Right cardiac atrium (tissue), 5 donors: Measurements from ENCODE around the gene YOD1. TPM values are rescaled to one million over a fixed set of nuclear protein-coding genes. Genes with fewer than 3 reads are reported as not detected.
A peak's percentile ranks its signal among the peaks of the same experiment; 100 is the strongest.

Experiments
- ATAC-seq, 2 donors: fragments of 200-7000 bp; cut with Tn5 transposase; one replicate each; pipeline versions ENCODE4 v1.8.0 to v1.9.1; 2020; ENCODE audit warnings: moderate library complexity in 2 of 2, mild to moderate bottlenecking in 1 of 2
- DNase-seq, 3 donors: peaks; one replicate each; pipeline ENCODE4 v3.0.0-alpha.2; 2020
- H3K27ac ChIP-seq: one replicate; pipeline ENCODE4 v1.5.1; 2013; ENCODE audit warnings: mild to moderate bottlenecking, low read length, control low read depth, moderate library complexity
- H3K27me3 ChIP-seq: one replicate; pipeline ENCODE4 v1.6.1; 2013; ENCODE audit not compliant: control insufficient read depth, insufficient read depth
- H3K4me1 ChIP-seq: one replicate; pipeline ENCODE4 v1.6.1; 2013; ENCODE audit warnings: low read length; ENCODE audit not compliant: control insufficient read depth, insufficient read depth
- H3K4me3 ChIP-seq: one replicate; pipeline ENCODE4 v1.5.1; 2013; ENCODE audit warnings: low read length, control low read depth
- H3K9me3 ChIP-seq: one replicate; pipeline ENCODE4 v1.6.1; 2013; ENCODE audit warnings: low read length; ENCODE audit not compliant: control insufficient read depth
- WGBS: extraction: QIAGEN DNeasy Blood & Tissue Kit; methylation state at CpG from one replicate; pipeline ENCODE4 v1.1.7; 2013; 5-methylcytosine and 5-hydroxymethylcytosine counted together
- intact Hi-C, 4 donors: fragments of 100-400 bp; cut with DNase I; formaldehyde crosslinking; loops; one replicate each; pipeline versions ENCODE4 v1.11.0 to v1.14.0; 2022 to 2023
- polyA plus RNA-seq: library from polyadenylated mRNA; stranded (reverse); fragments of 200-250 nt; gene quantifications from one replicate; pipeline ENCODE4 v1.2.3, GENCODE V29; 2013
- total RNA-seq, 4 donors: library from RNA; stranded (reverse); fragmentation: NEBNext Ultra II Directional; extraction: Animal tissue kit (Norgen Biotek cat#: 25700); gene quantifications; one replicate each; pipeline ENCODE4 v1.2.1, GENCODE V29; 2021
- donor health status: healthy with polysubstance abuse.
- donor health status: DM: no; HTN: yes; CAD: no.
- donor health status: DM: no; HTN: no; CAD: no.
- donor health status: DM: no; HTN: yes; CAD: no; lungs with severe emphysema.
- donor health status: DM: yes; HTN: yes; CAD: no.

The YOD1 gene
- total and polyA plus RNA-seq, 5 donors: 1.6 to 5.0 (median 4.8) TPM

DNA sequence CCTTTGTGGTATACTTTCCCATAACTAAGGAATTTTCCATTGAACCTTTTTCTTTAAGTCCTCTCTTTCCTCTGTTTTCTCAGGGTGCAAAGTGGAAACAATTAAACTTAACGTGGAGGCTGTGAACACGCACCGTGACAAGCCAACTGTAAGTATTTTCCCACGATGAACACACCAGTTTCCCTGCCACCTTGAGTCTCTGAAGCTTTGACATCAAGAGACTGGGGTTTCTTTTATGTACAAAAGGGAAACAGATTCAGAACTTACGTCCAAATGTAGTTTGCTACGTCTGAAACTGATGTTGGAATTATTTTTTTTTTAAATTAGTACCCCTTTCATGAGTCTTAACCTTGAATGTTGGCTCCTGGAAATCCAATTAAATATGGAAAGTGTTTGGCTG is 20.4 kb upstream of the YOD1 start:
- Histone ChIP-seq H3K27me3 (no peaks in the 10 kb centered on the region), H3K27ac (no peak overlapping the region), H3K4me3 (no peak overlapping the region), H3K4me1 (no peaks in the 10 kb centered on the region), H3K9me3 (no peaks in the 10 kb centered on the region)
- DNase-seq (no peak), ATAC-seq (no peak)
- 92% methylated on average over 6 of the region's 6 CpGs for WGBS
- intact Hi-C loops: no loop called here

DNA sequence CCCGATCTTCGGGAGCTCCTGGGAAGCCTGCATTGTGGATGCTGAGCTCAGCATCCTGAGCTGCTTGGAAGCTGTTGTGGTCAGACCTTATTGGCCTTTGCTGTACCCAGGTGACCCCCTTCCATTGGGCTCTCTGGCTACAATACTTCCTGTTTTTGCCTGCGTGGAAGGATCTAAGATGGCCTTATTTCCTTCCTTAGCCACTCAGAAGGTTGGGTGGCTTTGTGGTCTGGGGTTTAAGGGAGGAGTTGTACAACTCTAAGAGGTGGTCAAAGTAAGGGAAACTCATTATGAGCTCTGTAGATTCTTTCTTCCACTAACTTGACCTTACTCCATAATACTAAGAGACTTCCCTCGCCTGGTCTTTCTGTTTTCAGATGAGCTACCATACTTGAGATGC is 19.8 kb upstream of the YOD1 start:
- intact Hi-C loops: no loop called here
- H3K27ac ChIP-seq: no peak overlapping the region
- no peak for DNase-seq
- no peaks in the 10 kb centered on the region for H3K9me3 ChIP-seq
- no peaks in the 10 kb centered on the region for H3K4me1 ChIP-seq
- H3K4me3 ChIP-seq: no peak overlapping the region
- ATAC-seq: no peak
- H3K27me3 ChIP-seq: no peaks in the 10 kb centered on the region
- 88% methylated on average over 4 of the region's 4 CpGs for WGBS

DNA sequence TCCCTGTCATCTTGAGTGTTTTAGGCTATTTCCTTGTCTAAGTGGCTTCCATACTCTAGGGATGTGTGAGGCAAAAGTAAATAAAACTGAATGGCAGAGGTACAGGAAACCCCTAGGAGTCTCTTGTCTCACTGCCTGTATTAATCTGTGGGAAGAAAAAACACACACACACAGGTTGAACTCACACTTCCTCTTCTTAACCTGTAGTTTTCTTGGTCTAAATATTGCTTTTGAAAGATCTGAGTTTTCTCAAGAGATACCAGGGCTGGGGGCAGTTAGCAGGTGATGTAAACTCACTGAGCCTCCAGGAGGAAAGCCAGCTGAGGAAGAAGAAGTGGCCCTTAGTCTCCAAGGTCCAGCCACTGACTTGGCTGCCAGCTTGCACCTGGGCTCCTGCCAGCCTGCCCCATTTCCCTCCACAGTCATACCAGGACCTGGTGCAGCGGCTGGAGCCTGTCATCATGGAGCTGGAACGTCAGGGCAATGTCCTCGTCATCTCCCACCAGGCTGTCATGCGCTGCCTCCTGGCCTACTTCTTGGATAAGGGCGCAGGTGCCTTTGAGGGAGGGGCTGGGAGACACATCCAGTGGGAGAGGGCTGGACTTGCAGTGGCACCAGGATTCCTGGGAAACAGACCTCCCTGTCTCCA is 19.0 kb upstream of the YOD1 start:
- intact Hi-C loops: no loop called here
- DNase-seq (peak in 2 of 3 donors; percentile 40 to 57), ATAC-seq (peak in 1 of 2 donors; percentile 47)
- no peaks in the 10 kb centered on the region for H3K4me1 ChIP-seq
- no peaks in the 10 kb centered on the region for H3K9me3 ChIP-seq
- WGBS: 86% methylated on average over 5 of the region's 5 CpGs
- H3K27ac ChIP-seq: no peak overlapping the region
- H3K4me3 ChIP-seq: no peak overlapping the region
- no peaks in the 10 kb centered on the region for H3K27me3 ChIP-seq

DNA sequence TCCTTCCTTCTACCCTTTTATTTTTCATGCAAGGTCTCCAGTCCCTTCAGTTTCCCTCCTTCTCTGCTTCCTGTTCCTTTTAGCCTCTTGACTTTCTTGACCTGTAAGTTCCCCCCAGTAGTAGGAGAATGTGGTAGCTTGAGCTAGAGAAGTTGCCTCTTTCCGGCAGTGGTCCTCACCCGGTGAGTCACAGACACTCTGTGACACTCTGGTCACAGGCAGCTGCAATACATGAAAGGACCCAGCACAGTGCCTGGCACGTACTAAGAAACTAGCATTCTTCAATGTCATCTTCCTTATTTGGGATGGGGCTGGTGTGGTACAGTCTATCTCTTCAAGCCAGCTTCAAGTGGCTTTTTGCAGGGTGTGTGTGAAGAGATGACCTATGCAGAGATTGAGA is 18.1 kb upstream of the YOD1 start:
- intact Hi-C loops: no loop called here
- peak in 1 of 2 donors; percentile 65 for ATAC-seq

DNA sequence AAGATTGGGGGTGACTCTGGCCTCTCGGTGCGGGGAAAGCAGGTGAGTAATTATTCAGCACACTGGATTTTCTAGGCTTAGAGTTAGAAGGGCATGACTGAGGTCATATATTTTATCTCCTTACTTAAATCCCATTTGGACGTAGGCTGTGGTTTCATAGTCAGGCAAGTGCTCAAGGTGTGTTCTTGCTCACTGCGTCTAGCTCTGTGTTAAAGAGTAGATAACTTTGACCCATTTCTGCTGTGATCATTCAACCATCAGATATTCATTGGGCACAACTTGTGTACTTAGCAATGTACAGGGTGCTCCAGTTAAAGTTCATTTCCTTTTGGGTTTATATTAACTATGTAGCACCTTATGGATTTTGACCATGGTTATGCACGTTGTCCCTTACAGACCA is 16.7 kb upstream of the YOD1 start:
- Histone ChIP-seq H3K4me3 (no peak overlapping the region), H3K4me1 (peaks cover 3% of the 10 kb centered on the region), H3K9me3 (no peaks in the 10 kb centered on the region), H3K27ac (no peak overlapping the region), H3K27me3 (no peaks in the 10 kb centered on the region)
- ATAC-seq (no peak), DNase-seq (no peak)
- WGBS: 77% methylated on average over 5 of the region's 5 CpGs
- intact Hi-C loops: no loop called here

More for the DNA sequence above, 18.1 kb upstream of the YOD1 start:
- Histone ChIP-seq H3K27me3 (no peaks in the 10 kb centered on the region), H3K27ac (no peak overlapping the region), H3K4me3 (no peak overlapping the region), H3K4me1 (peaks cover 3% of the 10 kb centered on the region), H3K9me3 (no peaks in the 10 kb centered on the region)
- no peak for DNase-seq
- 71% methylated on average over 3 of the region's 3 CpGs for WGBS

DNA sequence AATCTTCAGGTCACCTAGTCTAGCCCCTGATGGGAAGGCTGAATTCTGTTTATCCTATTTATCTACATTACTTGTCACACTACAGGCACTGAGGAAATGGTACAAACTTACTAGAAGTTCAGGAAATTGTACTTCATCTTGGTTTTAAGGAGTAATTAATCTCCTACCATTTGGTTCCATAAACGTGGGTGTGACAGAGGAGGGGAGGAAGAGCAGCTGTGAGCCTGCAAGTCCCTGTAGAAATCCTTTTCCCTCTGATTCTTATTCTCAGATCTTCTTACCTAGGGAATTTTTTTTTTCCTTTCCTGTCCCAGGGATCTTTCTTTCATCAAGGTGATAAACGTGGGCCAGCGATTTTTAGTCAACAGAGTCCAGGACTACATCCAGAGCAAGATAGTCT is 16.2 kb upstream of the YOD1 start:
- Histone ChIP-seq H3K4me1 (peaks cover 3% of the 10 kb centered on the region), H3K27me3 (no peaks in the 10 kb centered on the region), H3K9me3 (no peaks in the 10 kb centered on the region), H3K27ac (no peak overlapping the region), H3K4me3 (no peak overlapping the region)
- WGBS: 69% methylated on average over 3 of the region's 3 CpGs
- no peak for ATAC-seq
- intact Hi-C loops: no loop called here
- DNase-seq: no peak

DNA sequence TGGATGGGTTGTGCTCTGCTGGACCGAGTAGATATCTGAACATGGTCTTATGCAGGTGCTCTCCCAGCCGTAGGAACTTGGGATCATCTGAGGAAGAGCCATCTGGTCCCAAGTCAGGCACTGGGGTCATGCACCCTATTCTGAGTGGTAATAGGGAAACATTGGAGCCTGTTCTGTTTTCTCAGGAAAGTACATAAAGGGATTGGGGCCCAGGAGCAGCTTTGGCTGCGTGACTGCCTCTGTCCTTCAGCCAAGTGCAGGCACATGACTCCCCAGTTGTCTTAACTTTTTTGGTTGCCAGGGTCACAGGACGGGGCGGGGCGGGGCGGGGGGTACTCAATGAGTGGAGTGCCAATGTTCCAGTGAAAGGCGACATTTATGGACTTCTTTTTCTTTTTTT is 13.6 kb upstream of the YOD1 start:
- Histone ChIP-seq H3K9me3 (no peaks in the 10 kb centered on the region), H3K27me3 (no peaks in the 10 kb centered on the region), H3K4me3 (no peak overlapping the region), H3K27ac (peak overlapping the region; percentile 47), H3K4me1 (peaks cover 3% of the 10 kb centered on the region)
- no peak for DNase-seq
- peak; percentile 61 to 73 for ATAC-seq
- 77% methylated on average over 8 of the region's 8 CpGs for WGBS
- intact Hi-C loops: no loop called here

DNA sequence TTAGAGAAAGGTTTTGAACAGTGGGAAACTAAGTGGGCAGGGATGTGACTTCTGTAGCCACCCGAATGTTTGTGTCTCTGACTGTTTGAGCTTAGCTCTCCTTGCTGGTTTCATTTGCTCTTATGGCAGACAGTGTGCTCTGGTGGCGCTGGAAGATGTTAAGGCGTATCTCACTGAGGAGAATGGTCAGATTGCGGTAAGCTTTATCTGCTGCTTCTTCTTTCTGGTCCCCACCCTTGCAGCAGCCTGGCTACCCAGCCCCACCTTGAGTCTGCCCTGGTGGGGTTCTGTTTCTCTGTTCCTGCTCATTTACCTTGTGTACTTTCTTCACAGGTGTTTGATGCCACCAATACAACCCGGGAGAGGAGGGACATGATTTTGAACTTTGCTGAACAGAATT is 12.0 kb upstream of the YOD1 start:
- Histone ChIP-seq H3K27ac (no peak overlapping the region), H3K4me1 (peaks cover 3% of the 10 kb centered on the region), H3K27me3 (no peaks in the 10 kb centered on the region), H3K9me3 (no peaks in the 10 kb centered on the region), H3K4me3 (no peak overlapping the region)
- no peak for ATAC-seq
- intact Hi-C loops: no loop called here
- 98% methylated on average over 5 of the region's 5 CpGs for WGBS
- no peak for DNase-seq

DNA sequence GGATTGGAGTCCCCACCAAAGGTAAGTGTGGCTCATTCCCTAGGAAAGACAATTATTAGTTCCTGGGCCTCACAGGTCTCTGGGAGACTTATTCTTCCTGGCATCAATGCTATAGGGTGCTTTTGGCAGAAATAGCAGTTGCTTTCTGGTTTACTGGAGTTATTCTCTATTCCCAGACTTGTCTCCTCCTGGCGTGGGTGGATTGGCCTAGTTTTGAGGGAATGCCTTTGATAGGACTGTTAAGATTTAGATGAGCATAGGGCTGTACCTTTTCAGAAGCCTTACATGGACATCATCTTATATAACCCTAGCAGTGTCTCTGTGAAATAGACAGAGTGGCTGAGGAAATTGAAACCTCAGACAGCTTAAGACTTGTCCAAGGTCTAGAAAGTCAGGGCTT is 11.1 kb upstream of the YOD1 start:
- DNase-seq (no peak), ATAC-seq (no peak)
- peaks cover 3% of the 10 kb centered on the region for H3K4me1 ChIP-seq
- no peaks in the 10 kb centered on the region for H3K27me3 ChIP-seq
- 90% methylated on average over 1 of the region's 1 CpG for WGBS
- intact Hi-C loops: no loop called here
- H3K27ac ChIP-seq: no peak overlapping the region
- H3K4me3 ChIP-seq: no peak overlapping the region
- no peaks in the 10 kb centered on the region for H3K9me3 ChIP-seq

DNA sequence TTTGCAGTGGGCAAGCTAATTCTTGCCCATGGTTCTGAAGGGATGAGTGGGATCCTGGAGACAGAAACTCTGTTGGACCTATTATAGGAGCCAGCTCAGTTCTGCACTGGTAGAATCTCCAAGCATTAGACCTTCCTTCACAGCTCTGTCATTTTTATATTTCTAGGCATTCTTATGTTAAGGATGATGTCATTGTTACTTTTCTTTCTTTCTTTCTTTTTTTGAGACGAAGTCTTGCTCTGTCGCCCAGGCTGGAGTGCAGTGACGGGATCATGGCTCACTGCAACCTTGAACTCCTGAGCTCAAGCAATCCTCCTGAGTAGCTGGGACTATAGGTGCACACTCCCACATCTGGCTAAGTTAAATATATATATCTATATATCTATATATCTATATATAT is 9.6 kb upstream of the YOD1 start:
- H3K4me1 ChIP-seq: peaks cover 3% of the 10 kb centered on the region
- H3K4me3 ChIP-seq: no peak overlapping the region
- no peaks in the 10 kb centered on the region for H3K9me3 ChIP-seq
- WGBS: 91% methylated on average over 3 of the region's 3 CpGs
- no peaks in the 10 kb centered on the region for H3K27me3 ChIP-seq
- no peak overlapping the region for H3K27ac ChIP-seq
- intact Hi-C loops: no loop called here
- DNase-seq (no peak), ATAC-seq (no peak)

DNA sequence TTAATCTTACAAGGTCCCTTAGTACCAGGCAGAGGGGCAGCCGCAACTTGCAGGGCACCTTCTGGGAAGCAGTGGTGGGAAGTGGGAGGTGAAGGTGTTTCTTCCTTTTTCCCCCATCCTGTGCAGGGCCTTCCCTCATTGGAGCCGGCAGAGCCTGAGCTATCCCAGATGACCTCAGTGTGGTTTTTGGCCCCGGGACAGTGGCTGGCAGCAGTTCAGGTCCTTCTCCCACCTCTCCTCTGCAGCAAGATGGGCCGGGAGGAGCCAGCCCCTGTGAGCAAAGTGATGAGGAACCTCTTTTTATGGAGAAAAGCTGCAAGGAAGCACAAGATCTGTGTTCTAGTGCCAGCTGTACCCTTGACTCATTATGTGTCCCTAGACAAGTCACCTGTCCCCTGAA is 8.9 kb upstream of the YOD1 start:
- no peak overlapping the region for H3K4me3 ChIP-seq
- intact Hi-C loops: no loop called here
- peaks cover 3% of the 10 kb centered on the region for H3K4me1 ChIP-seq
- WGBS: 48% methylated on average over 4 of the region's 4 CpGs
- no peaks in the 10 kb centered on the region for H3K27me3 ChIP-seq
- no peaks in the 10 kb centered on the region for H3K9me3 ChIP-seq
- H3K27ac ChIP-seq: no peak overlapping the region
- ATAC-seq (peak in 1 of 2 donors; percentile 10), DNase-seq (no peak)
